Epithelial cell of proximal tubule (primary cell): ENCODE measurements around the gene EXOC3L1. TPM values are rescaled to one million over a fixed set of nuclear protein-coding genes. Genes with fewer than 3 reads are reported as not detected.

Experiments
- DNase-seq: peaks from one replicate; pipeline ENCODE4 v3.0.0-alpha.2; 2011; ENCODE audit warnings: low read depth
- H3K4me3 ChIP-seq: 2 replicates; pipeline ENCODE4 v1.5.1; 2011; ENCODE audit warnings: low read depth, mild to moderate bottlenecking, low read length
- CTCF ChIP-seq: conservative IDR thresholded peaks from 2 replicates; pipeline ENCODE4 v1.5.1; 2012; ENCODE audit warnings: low read depth, mild to moderate bottlenecking, low read length
- total RNA-seq: library from RNA; depleted of rRNA; stranded (reverse); fragments of >200 nt; gene quantifications from 2 replicates; pipeline ENCODE4 v1.2.3, GENCODE V29; 2015

EXOC3L1 gene
- total RNA-seq, 1 donor from 2014 or later: 1.2 TPM

- H3K4me3 ChIP-seq: no peak overlapping the region
- DNase-seq: no peak
- no peak for TF ChIP-seq CTCF
Measured at GRCh38 chr16:67201411-67202345, 11.7 kb upstream of the EXOC3L1 start.

GRCh38 chr16:67200491-67200890 lies 10.6 kb upstream of the EXOC3L1 start:
- H3K4me3 ChIP-seq: no peak overlapping the region
- no peak for TF ChIP-seq CTCF
- DNase-seq: no peak

- peak overlapping the region; percentile 43 for H3K4me3 ChIP-seq
- no peak for TF ChIP-seq CTCF
- no peak for DNase-seq
Measured at GRCh38 chr16:67199808-67200198, 9.9 kb upstream of the EXOC3L1 start.

- no peak for DNase-seq
- TF ChIP-seq CTCF: peak; percentile 60
- H3K4me3 ChIP-seq: peak within 1 kb of the TSS; percentile 43
Measured at GRCh38 chr16:67199011-67199807, 9.3 kb upstream of the EXOC3L1 start, which contains the start of gene ELMO3. TSS of gene ELMO3 (plus strand) at chr16:67199131. CDS start at chr16:67199327, 196 bp downstream.

- peak; percentile 94 for TF ChIP-seq CTCF
- H3K4me3 ChIP-seq: no peak overlapping the region
- no peak for DNase-seq
Measured at GRCh38 chr16:67198238-67198734, 8.3 kb upstream of the EXOC3L1 start.

- no peak for DNase-seq
- no peak overlapping the region for H3K4me3 ChIP-seq
- TF ChIP-seq CTCF: no peak
Measured at GRCh38 chr16:67197704-67198103, 7.8 kb upstream of the EXOC3L1 start.
